Lung (tissue), 12 donors: ENCODE results near the gene BIN1. TPM values are rescaled to one million over a fixed set of nuclear protein-coding genes. Genes with fewer than 3 reads are reported as not detected.
A peak's percentile ranks its signal among the peaks of the same experiment; 100 is the strongest.

Experiments
- ATAC-seq: fragments of 200-7000 bp; cut with Tn5 transposase; one replicate; pipeline ENCODE4 v1.9.1; 2020; ENCODE audit warnings: moderate number of reproducible peaks; ENCODE audit not compliant: insufficient read depth, low FRiP score
- DNase-seq, 3 donors: peaks; one replicate each; pipeline ENCODE4 v3.0.0-alpha.2; 2013 to 2017
- H3K27ac ChIP-seq, 2 donors: one replicate each; pipeline ENCODE4 v1.5.1; 2013; ENCODE audit warnings: mild to moderate bottlenecking in 2 of 2, moderate library complexity in 2 of 2, control low read depth in 1 of 2, inconsistent platforms in 1 of 2, low read depth in 1 of 2, low read length in 1 of 2
- H3K27me3 ChIP-seq, 3 donors: one replicate each; pipeline ENCODE4 v1.5.1; 2013; ENCODE audit warnings: low read length in 2 of 3; ENCODE audit not compliant: control insufficient read depth in 3 of 3, insufficient read depth in 3 of 3
- H3K36me3 ChIP-seq, 4 donors: one replicate each; pipeline ENCODE4 v1.5.1; 2013; ENCODE audit warnings: low read length in 4 of 4, mild to moderate bottlenecking in 1 of 4, moderate library complexity in 1 of 4; ENCODE audit not compliant: control insufficient read depth in 4 of 4, insufficient read depth in 4 of 4
- H3K4me1 ChIP-seq, 5 donors: one replicate each; pipeline ENCODE4 v1.5.1; 2013; ENCODE audit warnings: low read length in 5 of 5, mild to moderate bottlenecking in 2 of 5, moderate library complexity in 1 of 5; ENCODE audit not compliant: control insufficient read depth in 5 of 5, insufficient read depth in 5 of 5
- H3K4me3 ChIP-seq: one replicate; pipeline ENCODE4 v1.5.1; 2013; ENCODE audit warnings: mild to moderate bottlenecking, control low read depth, moderate library complexity
- H3K9ac ChIP-seq, 2 donors: one replicate each; pipeline ENCODE4 v1.5.1; 2013; ENCODE audit warnings: low read length in 2 of 2, control low read depth in 1 of 2; ENCODE audit not compliant: insufficient read depth in 1 of 2
- H3K9me3 ChIP-seq, 4 donors: one replicate each; pipeline ENCODE4 v1.5.1; 2013; ENCODE audit warnings: low read length in 3 of 4, mild to moderate bottlenecking in 1 of 4, moderate library complexity in 1 of 4; ENCODE audit not compliant: control insufficient read depth in 4 of 4, insufficient read depth in 3 of 4
- WGBS, 2 donors: extraction: QIAGEN DNeasy Blood & Tissue Kit; methylation state at CpG; one replicate each; pipeline ENCODE4 v1.1.7; 2013; 5-methylcytosine and 5-hydroxymethylcytosine counted together
- polyA plus RNA-seq, 2 donors: library from polyadenylated mRNA; stranded (reverse); fragments of 200-250 nt; gene quantifications; one replicate each; pipeline ENCODE4 v1.2.1, GENCODE V29; 2013
- total RNA-seq, 2 donors: library from RNA; depleted of rRNA in 1 of 2; stranded (reverse); fragments of >200 nt in 1 of 2; gene quantifications; one replicate each; pipeline ENCODE4 v1.2.1, GENCODE V29; 2014 to 2021
- TF ChIP-seq, protein P1 (sequence below): IDR thresholded peaks from 2 replicates; pipeline ENCODE4 v1.5.1; 2012; ENCODE audit warnings: mild to moderate bottlenecking; ENCODE audit errors: control extremely low read depth, extremely low read depth
- donor health status: control.
- donor health status: control.
- donor health status: Bipolar disorder and iron deficiency.
- donor health status: healthy.
- donor health status: DM: yes; HTN: yes; CAD: no.

Gene BIN1
- total and polyA plus RNA-seq, 4 donors: 28.8 to 41.7 (median 36.2) TPM

DNA sequence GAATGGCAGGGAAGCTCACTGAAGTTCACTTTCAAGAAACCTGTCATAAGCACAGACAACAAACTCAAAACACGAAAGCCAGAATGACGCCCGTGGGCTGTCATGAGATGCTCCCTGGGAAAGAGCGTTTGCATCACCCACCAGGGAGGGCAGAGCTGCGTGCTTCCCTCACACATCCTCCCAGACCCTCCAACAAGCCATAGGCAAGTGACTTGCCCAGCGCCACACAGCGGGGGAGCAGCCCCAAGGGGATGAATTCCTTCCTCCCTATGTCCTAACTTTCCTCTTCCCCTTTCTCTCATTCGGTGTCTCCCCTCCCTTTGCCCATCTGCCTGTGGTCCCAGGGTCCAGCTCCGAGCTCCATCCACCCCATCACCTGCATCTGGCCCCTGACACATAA is 10.7 kb downstream of the BIN1 start:
- DNase-seq (no peak), ATAC-seq (no peak)
- Histone ChIP-seq H3K9me3 (no peaks in the 10 kb centered on the region), H3K4me3 (no peak overlapping the region), H3K36me3 (no peaks in the 10 kb centered on the region), H3K27me3 (no peaks in the 10 kb centered on the region), H3K4me1 (peaks cover 0 to 42% (median 24%) of the 10 kb centered on the region in 5 donors), H3K27ac (no peak overlapping the region), H3K9ac (no peak overlapping the region)
- TF ChIP-seq, protein P1, sequence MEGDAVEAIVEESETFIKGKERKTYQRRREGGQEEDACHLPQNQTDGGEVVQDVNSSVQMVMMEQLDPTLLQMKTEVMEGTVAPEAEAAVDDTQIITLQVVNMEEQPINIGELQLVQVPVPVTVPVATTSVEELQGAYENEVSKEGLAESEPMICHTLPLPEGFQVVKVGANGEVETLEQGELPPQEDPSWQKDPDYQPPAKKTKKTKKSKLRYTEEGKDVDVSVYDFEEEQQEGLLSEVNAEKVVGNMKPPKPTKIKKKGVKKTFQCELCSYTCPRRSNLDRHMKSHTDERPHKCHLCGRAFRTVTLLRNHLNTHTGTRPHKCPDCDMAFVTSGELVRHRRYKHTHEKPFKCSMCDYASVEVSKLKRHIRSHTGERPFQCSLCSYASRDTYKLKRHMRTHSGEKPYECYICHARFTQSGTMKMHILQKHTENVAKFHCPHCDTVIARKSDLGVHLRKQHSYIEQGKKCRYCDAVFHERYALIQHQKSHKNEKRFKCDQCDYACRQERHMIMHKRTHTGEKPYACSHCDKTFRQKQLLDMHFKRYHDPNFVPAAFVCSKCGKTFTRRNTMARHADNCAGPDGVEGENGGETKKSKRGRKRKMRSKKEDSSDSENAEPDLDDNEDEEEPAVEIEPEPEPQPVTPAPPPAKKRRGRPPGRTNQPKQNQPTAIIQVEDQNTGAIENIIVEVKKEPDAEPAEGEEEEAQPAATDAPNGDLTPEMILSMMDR: no peak
- WGBS, 2 donors: 56 to 72% methylated on average over 9 of the region's 9 CpGs

GRCh38 chr2:127095784-127096183 is 11.2 kb downstream of the BIN1 start:
- no peaks in the 10 kb centered on the region for H3K36me3 ChIP-seq
- peaks cover 0 to 38% (median 23%) of the 10 kb centered on the region in 5 donors for H3K4me1 ChIP-seq
- no peak overlapping the region for H3K9ac ChIP-seq
- no peak overlapping the region for H3K27ac ChIP-seq
- H3K27me3 ChIP-seq: no peaks in the 10 kb centered on the region
- DNase-seq: no peak
- no peaks in the 10 kb centered on the region for H3K9me3 ChIP-seq
- WGBS, 2 donors: 92 to 95% methylated on average over 8 of the region's 8 CpGs
- no peak overlapping the region for H3K4me3 ChIP-seq
- no peak for ATAC-seq
- TF ChIP-seq, protein P1: no peak

DNA sequence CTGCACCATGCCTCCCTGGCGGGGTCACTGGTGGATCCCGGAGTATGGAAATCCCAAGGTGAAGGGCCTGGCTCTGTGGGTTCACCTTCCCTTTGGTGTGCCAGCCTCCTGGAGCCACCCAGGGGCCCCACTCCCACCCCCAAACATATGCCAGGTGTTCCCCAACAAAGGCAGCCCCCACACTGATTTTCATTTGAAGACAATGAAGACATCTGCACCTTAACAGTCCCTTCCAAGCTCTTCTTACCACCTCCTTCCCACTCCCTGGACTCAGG is 11.7 kb downstream of the BIN1 start:
- no peaks in the 10 kb centered on the region for H3K27me3 ChIP-seq
- WGBS, 2 donors: 94 to 99% methylated on average over 2 of the region's 2 CpGs
- DNase-seq (no peak), ATAC-seq (no peak)
- no peak overlapping the region for H3K4me3 ChIP-seq
- H3K27ac ChIP-seq: peak overlapping the region in 1 of 2 donors; percentile 32
- peaks cover 0 to 36% (median 20%) of the 10 kb centered on the region in 5 donors for H3K4me1 ChIP-seq
- peaks cover 0 to 2% (median 0%) of the 10 kb centered on the region in 4 donors for H3K36me3 ChIP-seq
- TF ChIP-seq, protein P1: no peak
- peak overlapping the region in 1 of 2 donors; percentile 65 for H3K9ac ChIP-seq
- no peaks in the 10 kb centered on the region for H3K9me3 ChIP-seq
